ENCODE results near the gene NPR2.

Gene NPR2

GRCh38 chr9:35771534-35771933 is 19.9 kb upstream of the NPR2 start:
- no peak for DNase-seq (ENCODE audit: extremely low read depth, low read depth)
- H3K4me3 ChIP-seq (replicated peaks; ENCODE audit: low read depth, low read length): no peak overlapping the region
- TF ChIP-seq CTCF (IDR thresholded peaks at IDR 0.05; ENCODE audit: low read depth, low read length, missing control alignments): no peak

GRCh38 chr9:35771943-35772342 is 19.4 kb upstream of the NPR2 start:
- no peak for TF ChIP-seq CTCF (IDR thresholded peaks at IDR 0.05; ENCODE audit: low read depth, low read length, missing control alignments)
- no peak for DNase-seq (ENCODE audit: extremely low read depth, low read depth)
- no peak overlapping the region for H3K4me3 ChIP-seq (replicated peaks; ENCODE audit: low read depth, low read length)

GRCh38 chr9:35774907-35775635 is 16.3 kb upstream of the NPR2 start:
- no peak for TF ChIP-seq CTCF (IDR thresholded peaks at IDR 0.05; ENCODE audit: low read depth, low read length, missing control alignments)
- DNase-seq (ENCODE audit: extremely low read depth, low read depth): no peak
- H3K4me3 ChIP-seq (replicated peaks; ENCODE audit: low read depth, low read length): no peak overlapping the region

GRCh38 chr9:35776018-35776417 is 15.4 kb upstream of the NPR2 start:
- no peak for DNase-seq (ENCODE audit: extremely low read depth, low read depth)
- no peak for TF ChIP-seq CTCF (IDR thresholded peaks at IDR 0.05; ENCODE audit: low read depth, low read length, missing control alignments)
- H3K4me3 ChIP-seq (replicated peaks; ENCODE audit: low read depth, low read length): no peak overlapping the region

- no peak overlapping the region for H3K4me3 ChIP-seq (replicated peaks; ENCODE audit: low read depth, low read length)
- no peak for DNase-seq (ENCODE audit: extremely low read depth, low read depth)
- no peak for TF ChIP-seq CTCF (IDR thresholded peaks at IDR 0.05; ENCODE audit: low read depth, low read length, missing control alignments)
Observed at GRCh38 chr9:35778496-35778895, 12.9 kb upstream of the NPR2 start.

- DNase-seq (ENCODE audit: extremely low read depth, low read depth): no peak
- TF ChIP-seq CTCF (IDR thresholded peaks at IDR 0.05; ENCODE audit: low read depth, low read length, missing control alignments): no peak
- H3K4me3 ChIP-seq (replicated peaks; ENCODE audit: low read depth, low read length): no peak overlapping the region
Observed at GRCh38 chr9:35781066-35781465, 10.3 kb upstream of the NPR2 start.

- no peak for TF ChIP-seq CTCF (IDR thresholded peaks at IDR 0.05; ENCODE audit: low read depth, low read length, missing control alignments)
- DNase-seq (ENCODE audit: extremely low read depth, low read depth): no peak
- no peak overlapping the region for H3K4me3 ChIP-seq (replicated peaks; ENCODE audit: low read depth, low read length)
Observed at GRCh38 chr9:35783418-35783817, 8.0 kb upstream of the NPR2 start.

Measured in HFF-Myc (cell line).